Keratinocyte (primary cell): ENCODE results near the gene PPP6C. TPM values are rescaled to one million over a fixed set of nuclear protein-coding genes. Genes with fewer than 3 reads are reported as not detected.

ENCODE experiments used
- DNase-seq: peaks from one replicate; pipeline ENCODE4 v3.0.0-alpha.2; 2011; ENCODE audit warnings: low read depth, missing footprints, low spot score
- FAIRE-seq: peaks from 2 replicates; lab custom pipeline; 2011; peaks lifted over from hg19 to GRCh38; lab: Jason Lieb, UNC
- H2AFZ ChIP-seq: 2 replicates; pipeline ENCODE4 v1.6.0; 2012; ENCODE audit warnings: low read length, control low read depth, inconsistent platforms; ENCODE audit not compliant: control insufficient read depth
- H3K27ac ChIP-seq: 2 replicates; pipeline ENCODE4 v1.5.1; 2011; ENCODE audit warnings: low read length; ENCODE audit not compliant: control insufficient read depth, insufficient read depth
- H3K27me3 ChIP-seq: 3 replicates; pipeline ENCODE4 v1.6.0; 2011; ENCODE audit warnings: low read length; ENCODE audit not compliant: control insufficient read depth, insufficient read depth; ENCODE audit errors: extremely low read depth
- H3K36me3 ChIP-seq, 2 experiments: 2 replicates in 1 of 2; 3 replicates in 1 of 2; pipeline ENCODE4 v1.5.1; 2011; ENCODE audit warnings: low read length in 2 of 2, mild to moderate bottlenecking in 1 of 2; ENCODE audit not compliant: control insufficient read depth in 2 of 2, insufficient read depth in 2 of 2; ENCODE audit errors: extremely low read depth in 1 of 2
- H3K4me1 ChIP-seq: 3 replicates; pipeline ENCODE4 v1.5.1; 2011; ENCODE audit warnings: low read length; ENCODE audit not compliant: control insufficient read depth, insufficient read depth; ENCODE audit errors: extremely low read depth
- H3K4me2 ChIP-seq: 3 replicates; pipeline ENCODE4 v1.6.0; 2011; ENCODE audit warnings: low read depth, low read length; ENCODE audit not compliant: control insufficient read depth, insufficient read depth; ENCODE audit errors: extremely low read depth
- H3K4me3 ChIP-seq, 3 experiments: fragments of 200-600 bp in 1 of 3; sonication (generic) in 1 of 3; 2 replicates in 2 of 3; 3 replicates in 1 of 3; pipeline ENCODE4 v1.5.1; 2011 to 2016; ENCODE audit warnings: low read length in 3 of 3, mild to moderate bottlenecking in 3 of 3, control low read depth in 2 of 3, inconsistent platforms in 1 of 3, low read depth in 1 of 3, mixed read lengths in 1 of 3, mixed run types in 1 of 3, moderate library complexity in 1 of 3; ENCODE audit not compliant: control insufficient read depth in 2 of 3, insufficient read depth in 2 of 3; ENCODE audit errors: extremely low read depth in 1 of 3
- H3K79me2 ChIP-seq: 2 replicates; pipeline ENCODE4 v1.6.0; 2012; ENCODE audit warnings: low read length; ENCODE audit not compliant: control insufficient read depth, insufficient read depth
- H3K9ac ChIP-seq: 3 replicates; pipeline ENCODE4 v1.6.0; 2011; ENCODE audit warnings: low read length; ENCODE audit not compliant: control insufficient read depth, insufficient read depth; ENCODE audit errors: extremely low read depth
- H3K9me1 ChIP-seq: 3 replicates; pipeline ENCODE4 v1.6.0; 2011; ENCODE audit warnings: low read length; ENCODE audit not compliant: control insufficient read depth, insufficient read depth; ENCODE audit errors: extremely low read depth
- H3K9me3 ChIP-seq: 2 replicates; pipeline ENCODE4 v1.5.1; 2012; ENCODE audit warnings: low read depth, low read length; ENCODE audit not compliant: control insufficient read depth
- H4K20me1 ChIP-seq: 3 replicates; pipeline ENCODE4 v1.6.0; 2011; ENCODE audit warnings: low read length; ENCODE audit not compliant: control insufficient read depth, insufficient read depth; ENCODE audit errors: extremely low read depth
- CTCF ChIP-seq, 3 experiments: IDR thresholded peaks in 1 of 3; conservative IDR thresholded peaks in 1 of 3; optimal IDR thresholded peaks in 1 of 3; 2 replicates in 2 of 3; 3 replicates in 1 of 3; pipeline versions ENCODE3 to v1.5.1; 2011; ENCODE audit warnings: low read length in 3 of 3, mild to moderate bottlenecking in 3 of 3, moderate library complexity in 2 of 3, control low read depth in 1 of 3, inconsistent platforms in 1 of 3; ENCODE audit not compliant: insufficient read depth in 2 of 3; ENCODE audit errors: extremely low read depth in 1 of 3
- EZH2 ChIP-seq: IDR thresholded peaks from one replicate; pipeline ENCODE4 v1.6.1; 2012; ENCODE audit warnings: inconsistent platforms, mild to moderate bottlenecking, low read length, moderate library complexity
- dilution Hi-C: fragments of 300-500 bp; cut with MboI; formaldehyde crosslinking; loops from one replicate; pipeline ENCODE4 v1.7.0; 2020; ENCODE audit warnings: low sequenced_read_pairs; ENCODE audit not compliant: extremely low pct_ligation_motif_present
- polyA plus RNA-seq, 5 experiments: library from polyadenylated mRNA; depleted of rRNA in 3 of 5; stranded (reverse) in 3 of 5; stranded (forward) in 1 of 5; unstranded in 1 of 5; fragments of >200 nt; gene quantifications; 1 replicate in 1 of 5; 2 replicates in 3 of 5; 3 replicates in 1 of 5; pipeline versions ENCODE4 v1.2.1 to v1.2.3, GENCODE V29; 2011 to 2012; ENCODE audit warnings: missing spikeins in 2 of 5, low read depth in 1 of 5, low replicate concordance in 1 of 5

Gene PPP6C
- polyA plus RNA-seq, 1 donor (not counting 4 experiments of a cell fraction or from before 2014, with no cell fraction given), result 35.9 TPM

- H3K27me3 ChIP-seq, result no peaks in the 10 kb centered on the region
- no peaks in the 10 kb centered on the region for H3K79me2 ChIP-seq
- no peak overlapping the region for H2AFZ ChIP-seq
- H3K4me3 ChIP-seq, result no peak overlapping the region
- no peak for DNase-seq
- no peaks in the 10 kb centered on the region for H3K4me1 ChIP-seq
- H3K9me1 ChIP-seq, result no peaks in the 10 kb centered on the region
- H3K4me2 ChIP-seq, result no peak overlapping the region
- no peaks in the 10 kb centered on the region for H3K36me3 ChIP-seq
- H3K9me3 ChIP-seq, result no peaks in the 10 kb centered on the region
- H3K9ac ChIP-seq, result no peak overlapping the region
- dilution Hi-C loops, result no loop called here
- no peak for TF ChIP-seq EZH2
- TF ChIP-seq CTCF (optimal IDR thresholded peaks at IDR 0.05 in 1 of 3, IDR thresholded peaks at IDR 0.05 in 1 of 3, conservative IDR thresholded peaks at IDR 0.05 in 1 of 3; ENCODE audit: extremely low read depth in 1 of 3, insufficient read depth in 2 of 3, low read length in 3 of 3), result no peak
- FAIRE-seq, result no peak
- H3K27ac ChIP-seq, result no peak overlapping the region
- H4K20me1 ChIP-seq, result no peaks in the 10 kb centered on the region
Observed at GRCh38 chr9:125103770-125104460, 85.7 kb downstream of the PPP6C start.

- dilution Hi-C loops, result no loop called here
Observed at GRCh38 chr9:125103021-125103420, 86.6 kb downstream of the PPP6C start.

More at GRCh38 chr9:125103021-125103420, 86.6 kb downstream of the PPP6C start:
- no peaks in the 10 kb centered on the region for H3K79me2 ChIP-seq
- H3K4me1 ChIP-seq, result no peaks in the 10 kb centered on the region
- no peak overlapping the region for H3K4me3 ChIP-seq
- H3K9me1 ChIP-seq, result no peaks in the 10 kb centered on the region
- FAIRE-seq (no peak), DNase-seq (no peak)
- H3K36me3 ChIP-seq, result no peaks in the 10 kb centered on the region
- TF ChIP-seq CTCF (optimal IDR thresholded peaks at IDR 0.05 in 1 of 3, IDR thresholded peaks at IDR 0.05 in 1 of 3, conservative IDR thresholded peaks at IDR 0.05 in 1 of 3; ENCODE audit: extremely low read depth in 1 of 3, insufficient read depth in 2 of 3, low read length in 3 of 3) (no peak), EZH2 (no peak)
- no peaks in the 10 kb centered on the region for H4K20me1 ChIP-seq
- H3K4me2 ChIP-seq, result no peak overlapping the region
- no peak overlapping the region for H3K27ac ChIP-seq
- H3K27me3 ChIP-seq, result no peaks in the 10 kb centered on the region
- no peaks in the 10 kb centered on the region for H3K9me3 ChIP-seq
- no peak overlapping the region for H2AFZ ChIP-seq
- no peak overlapping the region for H3K9ac ChIP-seq
